ENCODE results near the gene LSS. TPM values are rescaled to one million over a fixed set of nuclear protein-coding genes. Genes with fewer than 3 reads are reported as not detected.

Gene LSS
- total and polyA plus RNA-seq, 2 of the 8 experiments (the other 6 are each of a cell fraction or from before 2014, with no cell fraction given) = 96.1 to 123 TPM

- H3K23me2 ChIP-seq (ENCODE audit: low read depth, low read length) = no peaks in the 10 kb centered on the region
- 91% methylated on average over 8 of the region's 8 CpGs; no CpG with 5 or more reads in 1 of the 2 experiments for WGBS, 2 experiments (ENCODE audit: extremely low coverage in 1 of 2, insufficient coverage in 1 of 2, insufficient read length in 1 of 2, insufficient replicate concordance in 2 of 2, low coverage in 1 of 2, low lambda C conversion rate in 2 of 2, missing lambda C conversion rate in 1 of 2)
- H3K18ac ChIP-seq (ENCODE audit: extremely low read depth, low read length) = no peak overlapping the region
- H4K20me1 ChIP-seq (replicated peaks in 1 of 2; ENCODE audit: control insufficient read depth in 1 of 2, insufficient read depth in 2 of 2, low read length in 2 of 2) = peaks cover 1 to 7% of the 10 kb centered on the region in 2 experiments
- H4K5ac ChIP-seq (ENCODE audit: insufficient read length, low read depth, low read length) = no peak overlapping the region
- no peak overlapping the region for H3K9ac ChIP-seq (replicated peaks in 1 of 4; ENCODE audit: extremely low read depth in 1 of 4, low read depth in 3 of 4, low read length in 3 of 4)
- H3K4me1 ChIP-seq (replicated peaks in 1 of 4; ENCODE audit: control insufficient read depth in 3 of 4, insufficient read depth in 4 of 4, low read length in 3 of 4) = no peaks in the 10 kb centered on the region
- H3K4me2 ChIP-seq (ENCODE audit: insufficient read depth in 1 of 2, low read depth in 2 of 2, low read length in 2 of 2) = no peak overlapping the region
- H3K56ac ChIP-seq (replicated peaks; ENCODE audit: insufficient read length, low read depth, low read length) = no peak overlapping the region
- H3K4ac ChIP-seq (replicated peaks; ENCODE audit: insufficient read length, low read depth, low read length) = no peak overlapping the region
- H4K91ac ChIP-seq (replicated peaks; ENCODE audit: insufficient read length, low read length) = no peak overlapping the region
- no peak for FAIRE-seq
- ChIA-PET POLR2A (ENCODE audit: partially characterized antibody) (interaction anchor here (1.4 to 2.2 kb wide), 5 partner anchors 9 to 78 kb away, joined by 3 to 9 read pairs (median 3); partner anchors contain the start of gene LSS), CTCF (ENCODE audit: partially characterized antibody) (interaction anchor here (0.6 to 3.3 kb wide), 9 partner anchors 12 to 318 kb away, joined by 3 to 13 read pairs (median 4); no protein-coding TSS in a partner anchor)
- H3K9me3 ChIP-seq (ENCODE audit: insufficient read depth in 2 of 2, low read depth in 1 of 2, low read length in 1 of 2) = no peaks in the 10 kb centered on the region; a peak in 1 of 4 replicates
- no peaks in the 10 kb centered on the region for H3K27me3 ChIP-seq (replicated peaks in 1 of 4; ENCODE audit: control insufficient read depth in 3 of 4, extremely low read depth in 1 of 4, insufficient read depth in 3 of 4, low read length in 3 of 4)
- no peak overlapping the region for H2BK12ac ChIP-seq (ENCODE audit: low read depth, low read length)
- no peak overlapping the region for H3K14ac ChIP-seq (ENCODE audit: insufficient read length)
- no peak overlapping the region for H2AFZ ChIP-seq (ENCODE audit: low read length)
- DNase-seq (ENCODE audit: low read depth in 1 of 2, low spot score in 2 of 2) = no peak
- H3K27ac ChIP-seq (ENCODE audit: low read depth, low read length) = no peak overlapping the region
- no peak overlapping the region for H2BK120ac ChIP-seq (replicated peaks; ENCODE audit: low read depth, low read length)
- no peak overlapping the region for H2AK5ac ChIP-seq (ENCODE audit: low read depth, low read length)
- no peak overlapping the region for H3K23ac ChIP-seq (ENCODE audit: insufficient read length)
- H3K36me3 ChIP-seq (ENCODE audit: control insufficient read depth in 2 of 4, insufficient read depth in 4 of 4, low read length in 3 of 4) = peaks cover 25 to 86% (median 67%) of the 10 kb centered on the region in 4 experiments
- no peak overlapping the region for H2BK20ac ChIP-seq (ENCODE audit: low read length)
- H3K79me2 ChIP-seq (ENCODE audit: control insufficient read depth in 1 of 2, insufficient read depth in 2 of 2, low read length in 2 of 2) = no peaks in the 10 kb centered on the region
- no peak overlapping the region for H4K8ac ChIP-seq (ENCODE audit: extremely low read depth, insufficient read depth, low read length)
- H3K79me1 ChIP-seq (ENCODE audit: low read depth, low read length) = no peaks in the 10 kb centered on the region
- no peak overlapping the region for H3K4me3 ChIP-seq (ENCODE audit: extremely low read depth in 1 of 4, insufficient read depth in 2 of 4, low read depth in 3 of 4, low read length in 4 of 4)
- H2BK5ac ChIP-seq (ENCODE audit: low read depth, low read length) = no peak overlapping the region; the same call in 1 of the 2 replicates
- no peak overlapping the region for H2BK15ac ChIP-seq (ENCODE audit: low read length)
- TF ChIP-seq CBX5 (IDR thresholded peaks at IDR 0.05; ENCODE audit: low read depth, low read length) (no peak), JUN (IDR thresholded peaks at IDR 0.05; ENCODE audit: low read depth, low read length) (no peak), POU5F1 (IDR thresholded peaks at IDR 0.05; ENCODE audit: low read depth, low read length) (no peak), GTF2F1 (IDR thresholded peaks at IDR 0.05; ENCODE audit: borderline replicate concordance, low read depth, low read length) (no peak), E2F6 (IDR thresholded peaks at IDR 0.05) (no peak), CTCF (IDR thresholded peaks at IDR 0.05; ENCODE audit: control extremely low read depth in 1 of 3, insufficient read depth in 1 of 3, low read depth in 1 of 3, low read length in 3 of 3) (no peak)
These were observed 16.0 kb upstream of the LSS start for GRCh38 chr21:46244602-46245001.

Measured in H1 (cell line).